Lung (tissue), 12 donors: Measurements from ENCODE around the gene TMEM86A. TPM values are rescaled to one million over a fixed set of nuclear protein-coding genes. Genes with fewer than 3 reads are reported as not detected.

Experiments
- ATAC-seq: fragments of 200-7000 bp; cut with Tn5 transposase; one replicate; pipeline ENCODE4 v1.9.1; 2020; ENCODE audit warnings: moderate number of reproducible peaks; ENCODE audit not compliant: insufficient read depth, low FRiP score
- DNase-seq, 3 donors: peaks; one replicate each; pipeline ENCODE4 v3.0.0-alpha.2; 2013 to 2017
- H3K27ac ChIP-seq, 2 donors: one replicate each; pipeline ENCODE4 v1.5.1; 2013; ENCODE audit warnings: mild to moderate bottlenecking in 2 of 2, moderate library complexity in 2 of 2, control low read depth in 1 of 2, inconsistent platforms in 1 of 2, low read depth in 1 of 2, low read length in 1 of 2
- H3K27me3 ChIP-seq, 3 donors: one replicate each; pipeline ENCODE4 v1.5.1; 2013; ENCODE audit warnings: low read length in 2 of 3; ENCODE audit not compliant: control insufficient read depth in 3 of 3, insufficient read depth in 3 of 3
- H3K36me3 ChIP-seq, 4 donors: one replicate each; pipeline ENCODE4 v1.5.1; 2013; ENCODE audit warnings: low read length in 4 of 4, mild to moderate bottlenecking in 1 of 4, moderate library complexity in 1 of 4; ENCODE audit not compliant: control insufficient read depth in 4 of 4, insufficient read depth in 4 of 4
- H3K4me1 ChIP-seq, 5 donors: one replicate each; pipeline ENCODE4 v1.5.1; 2013; ENCODE audit warnings: low read length in 5 of 5, mild to moderate bottlenecking in 2 of 5, moderate library complexity in 1 of 5; ENCODE audit not compliant: control insufficient read depth in 5 of 5, insufficient read depth in 5 of 5
- H3K4me3 ChIP-seq: one replicate; pipeline ENCODE4 v1.5.1; 2013; ENCODE audit warnings: mild to moderate bottlenecking, control low read depth, moderate library complexity
- H3K9ac ChIP-seq, 2 donors: one replicate each; pipeline ENCODE4 v1.5.1; 2013; ENCODE audit warnings: low read length in 2 of 2, control low read depth in 1 of 2; ENCODE audit not compliant: insufficient read depth in 1 of 2
- H3K9me3 ChIP-seq, 4 donors: one replicate each; pipeline ENCODE4 v1.5.1; 2013; ENCODE audit warnings: low read length in 3 of 4, mild to moderate bottlenecking in 1 of 4, moderate library complexity in 1 of 4; ENCODE audit not compliant: control insufficient read depth in 4 of 4, insufficient read depth in 3 of 4
- WGBS, 2 donors: extraction: QIAGEN DNeasy Blood & Tissue Kit; methylation state at CpG; one replicate each; pipeline ENCODE4 v1.1.7; 2013; 5-methylcytosine and 5-hydroxymethylcytosine counted together
- polyA plus RNA-seq, 2 donors: library from polyadenylated mRNA; stranded (reverse); fragments of 200-250 nt; gene quantifications; one replicate each; pipeline ENCODE4 v1.2.1, GENCODE V29; 2013
- total RNA-seq, 2 donors: library from RNA; depleted of rRNA in 1 of 2; stranded (reverse); fragments of >200 nt in 1 of 2; gene quantifications; one replicate each; pipeline ENCODE4 v1.2.1, GENCODE V29; 2014 to 2021
- TF ChIP-seq, protein P1 (sequence below): IDR thresholded peaks from 2 replicates; pipeline ENCODE4 v1.5.1; 2012; ENCODE audit warnings: mild to moderate bottlenecking; ENCODE audit errors: control extremely low read depth, extremely low read depth
- donor health status: control.
- donor health status: control.
- donor health status: Bipolar disorder and iron deficiency.
- donor health status: healthy.
- donor health status: DM: yes; HTN: yes; CAD: no.

The TMEM86A gene
- total and polyA plus RNA-seq, 4 donors = 1.9 to 8.9 (median 2.9) TPM

DNA sequence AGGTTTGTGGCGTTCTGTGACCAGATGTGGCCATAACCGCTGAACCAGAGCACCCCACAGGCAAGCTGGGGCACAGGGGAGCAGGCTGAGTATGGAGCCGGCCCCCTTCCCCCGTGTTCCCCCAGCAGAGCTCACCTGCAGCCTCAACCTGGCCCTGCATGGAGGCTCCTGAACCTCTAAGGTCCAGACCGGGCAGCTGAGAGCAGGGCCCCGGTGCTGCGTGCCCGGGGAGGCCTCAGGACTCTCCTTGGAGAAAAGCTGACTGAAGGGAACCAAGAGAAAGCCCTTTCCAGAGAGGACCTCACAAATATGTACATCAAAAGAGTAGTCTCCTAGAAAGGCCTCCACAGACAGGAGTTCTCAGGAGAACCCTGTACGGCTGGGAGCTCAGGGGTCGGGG lies 44.8 kb downstream of the TMEM86A start:
- TF ChIP-seq, protein P1, sequence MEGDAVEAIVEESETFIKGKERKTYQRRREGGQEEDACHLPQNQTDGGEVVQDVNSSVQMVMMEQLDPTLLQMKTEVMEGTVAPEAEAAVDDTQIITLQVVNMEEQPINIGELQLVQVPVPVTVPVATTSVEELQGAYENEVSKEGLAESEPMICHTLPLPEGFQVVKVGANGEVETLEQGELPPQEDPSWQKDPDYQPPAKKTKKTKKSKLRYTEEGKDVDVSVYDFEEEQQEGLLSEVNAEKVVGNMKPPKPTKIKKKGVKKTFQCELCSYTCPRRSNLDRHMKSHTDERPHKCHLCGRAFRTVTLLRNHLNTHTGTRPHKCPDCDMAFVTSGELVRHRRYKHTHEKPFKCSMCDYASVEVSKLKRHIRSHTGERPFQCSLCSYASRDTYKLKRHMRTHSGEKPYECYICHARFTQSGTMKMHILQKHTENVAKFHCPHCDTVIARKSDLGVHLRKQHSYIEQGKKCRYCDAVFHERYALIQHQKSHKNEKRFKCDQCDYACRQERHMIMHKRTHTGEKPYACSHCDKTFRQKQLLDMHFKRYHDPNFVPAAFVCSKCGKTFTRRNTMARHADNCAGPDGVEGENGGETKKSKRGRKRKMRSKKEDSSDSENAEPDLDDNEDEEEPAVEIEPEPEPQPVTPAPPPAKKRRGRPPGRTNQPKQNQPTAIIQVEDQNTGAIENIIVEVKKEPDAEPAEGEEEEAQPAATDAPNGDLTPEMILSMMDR = no peak
- ATAC-seq = no peak
- H3K9me3 ChIP-seq = no peaks in the 10 kb centered on the region
- H3K4me1 ChIP-seq = no peaks in the 10 kb centered on the region
- DNase-seq = no peak
- no peaks in the 10 kb centered on the region for H3K27me3 ChIP-seq
- 90 to 91% methylated on average over 10 of the region's 10 CpGs for WGBS, 2 donors
- H3K9ac ChIP-seq = no peak overlapping the region
- no peak overlapping the region for H3K27ac ChIP-seq
- H3K36me3 ChIP-seq = no peaks in the 10 kb centered on the region
- H3K4me3 ChIP-seq = no peak overlapping the region

DNA sequence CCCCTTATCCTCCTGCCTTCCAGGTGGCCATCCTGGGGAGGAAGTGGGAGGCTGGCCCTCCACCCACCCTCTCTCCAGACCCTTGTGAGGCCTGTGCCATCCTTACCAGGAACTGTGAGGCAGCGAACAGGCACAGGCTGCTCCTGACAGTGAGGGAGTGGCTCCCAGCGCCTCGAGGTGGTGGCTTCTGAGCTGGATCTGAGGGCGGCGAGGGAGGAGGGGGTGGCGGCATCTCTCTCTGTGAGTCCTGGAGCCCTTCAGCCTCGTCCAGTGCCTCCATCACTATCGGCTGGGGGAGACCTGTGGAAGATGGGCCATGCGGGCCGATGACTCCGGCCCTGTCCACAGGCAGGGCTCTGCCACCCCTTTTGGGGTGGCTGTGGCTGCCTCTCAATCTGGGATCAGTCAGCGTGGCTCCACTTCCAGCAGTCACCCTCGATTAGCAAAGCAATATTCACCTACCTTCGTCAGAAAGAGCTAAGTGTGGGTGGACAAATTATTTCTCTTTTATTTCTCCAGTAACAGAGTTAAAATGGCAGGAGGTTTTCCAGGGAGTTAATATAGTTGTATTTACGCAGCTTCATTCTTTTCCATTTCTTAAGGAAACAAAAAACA lies 45.4 kb downstream of the TMEM86A start:
- DNase-seq = no peak
- no peak overlapping the region for H3K27ac ChIP-seq
- TF ChIP-seq, protein P1 = no peak
- no peaks in the 10 kb centered on the region for H3K36me3 ChIP-seq
- H3K4me3 ChIP-seq = no peak overlapping the region
- H3K27me3 ChIP-seq = no peaks in the 10 kb centered on the region
- H3K9ac ChIP-seq = no peak overlapping the region
- ATAC-seq = no peak
- no peaks in the 10 kb centered on the region for H3K4me1 ChIP-seq
- WGBS, 2 donors = 84 to 93% methylated on average over 15 of the region's 15 CpGs
- no peaks in the 10 kb centered on the region for H3K9me3 ChIP-seq

DNA sequence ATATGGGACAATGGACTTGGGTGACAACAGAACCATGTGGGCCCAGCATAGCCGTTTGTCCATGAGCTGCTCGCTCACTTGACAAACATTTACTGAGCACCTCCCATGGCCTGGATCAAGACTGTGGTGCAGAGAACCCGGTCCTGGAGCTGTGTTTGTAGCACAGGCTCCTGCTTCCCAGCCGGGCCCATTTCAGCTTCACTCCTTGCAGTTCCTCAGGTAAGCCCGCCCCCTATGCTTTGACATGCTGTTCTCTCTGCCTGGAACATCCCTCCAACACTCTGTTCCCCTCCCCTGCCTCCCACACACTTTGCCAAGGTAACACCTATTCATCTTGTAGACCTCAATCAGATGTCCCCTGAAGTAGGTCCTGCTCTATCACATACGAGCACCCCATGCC lies 46.7 kb downstream of the TMEM86A start:
- TF ChIP-seq, protein P1 = no peak
- DNase-seq (no peak), ATAC-seq (no peak)
- no peaks in the 10 kb centered on the region for H3K36me3 ChIP-seq
- H3K9me3 ChIP-seq = no peaks in the 10 kb centered on the region
- no peak overlapping the region for H3K9ac ChIP-seq
- no peak overlapping the region for H3K27ac ChIP-seq
- no peaks in the 10 kb centered on the region for H3K27me3 ChIP-seq
- 84 to 97% methylated on average over 6 of the region's 6 CpGs for WGBS, 2 donors
- H3K4me3 ChIP-seq = no peak overlapping the region
- H3K4me1 ChIP-seq = peaks cover 0 to 6% (median 0%) of the 10 kb centered on the region in 5 donors
